Amygdala (tissue), 56 donors: ENCODE measurements around the gene MYRF.

ENCODE experiments used
- DNase-seq, 56 donors: peaks; one replicate each; lab custom pipeline; 2025; lab: John Stamatoyannopoulos, UW

MYRF gene

DNA sequence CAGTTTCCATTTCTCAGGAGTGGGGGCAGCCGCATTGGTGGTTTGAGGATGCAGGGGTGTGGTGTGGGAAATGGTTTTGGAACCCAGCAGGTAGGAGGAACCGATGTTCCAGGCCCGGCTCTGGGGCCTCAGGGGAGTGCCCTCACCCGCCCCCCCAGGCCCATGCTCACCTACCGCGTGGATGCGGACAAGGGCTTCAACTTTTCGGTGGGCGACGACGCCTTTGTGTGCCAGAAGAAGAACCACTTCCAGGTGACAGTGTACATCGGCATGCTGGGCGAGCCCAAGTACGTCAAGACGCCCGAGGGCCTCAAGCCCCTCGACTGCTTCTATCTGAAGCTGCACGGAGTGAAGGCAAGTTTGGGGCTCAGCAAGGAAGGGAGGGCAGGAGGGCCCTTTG is 21.4 kb downstream of the MYRF start:
- no peak for DNase-seq

DNA sequence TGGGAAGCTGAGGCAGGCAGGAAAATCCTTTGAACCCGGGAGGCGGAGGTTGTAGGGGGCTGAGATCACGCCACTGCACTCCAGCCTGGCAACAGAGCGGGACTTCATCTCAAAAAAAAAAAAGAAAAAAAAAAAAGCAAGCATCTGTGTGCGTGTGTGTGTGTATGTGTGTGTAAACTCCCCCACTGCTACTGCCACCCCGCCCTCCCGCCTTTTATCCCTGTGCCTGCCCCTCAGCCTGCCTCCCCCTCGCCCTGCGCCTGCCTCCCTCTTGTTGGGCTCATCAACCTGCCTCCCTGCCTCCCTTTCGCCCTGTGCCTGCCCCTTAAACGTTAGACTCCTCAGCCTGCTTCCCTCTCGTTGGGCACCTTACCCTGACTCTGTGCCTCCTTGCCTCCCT is 22.0 kb downstream of the MYRF start:
- DNase-seq: peak in 1 of 56 donors; percentile 21

DNA sequence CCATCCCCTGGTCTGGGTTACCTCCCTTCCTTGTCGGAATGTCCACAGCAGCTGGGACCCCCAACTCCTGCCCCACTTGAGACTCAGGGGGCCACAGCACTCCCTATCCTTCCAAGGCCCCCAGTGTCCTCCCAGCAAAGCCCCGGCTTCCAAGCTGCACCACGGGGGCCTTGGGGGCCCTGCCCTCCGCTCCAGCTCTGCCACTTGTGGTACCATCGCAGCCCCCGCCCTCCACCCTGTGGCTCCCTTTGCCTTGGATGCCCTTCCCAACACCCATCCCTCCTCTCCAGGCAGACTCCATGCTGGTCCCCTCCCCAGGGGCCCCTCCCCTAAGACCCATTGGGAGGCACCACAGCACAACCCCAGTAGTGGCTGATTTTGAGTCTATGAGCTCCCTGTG is 22.7 kb downstream of the MYRF start:
- no peak for DNase-seq

DNA sequence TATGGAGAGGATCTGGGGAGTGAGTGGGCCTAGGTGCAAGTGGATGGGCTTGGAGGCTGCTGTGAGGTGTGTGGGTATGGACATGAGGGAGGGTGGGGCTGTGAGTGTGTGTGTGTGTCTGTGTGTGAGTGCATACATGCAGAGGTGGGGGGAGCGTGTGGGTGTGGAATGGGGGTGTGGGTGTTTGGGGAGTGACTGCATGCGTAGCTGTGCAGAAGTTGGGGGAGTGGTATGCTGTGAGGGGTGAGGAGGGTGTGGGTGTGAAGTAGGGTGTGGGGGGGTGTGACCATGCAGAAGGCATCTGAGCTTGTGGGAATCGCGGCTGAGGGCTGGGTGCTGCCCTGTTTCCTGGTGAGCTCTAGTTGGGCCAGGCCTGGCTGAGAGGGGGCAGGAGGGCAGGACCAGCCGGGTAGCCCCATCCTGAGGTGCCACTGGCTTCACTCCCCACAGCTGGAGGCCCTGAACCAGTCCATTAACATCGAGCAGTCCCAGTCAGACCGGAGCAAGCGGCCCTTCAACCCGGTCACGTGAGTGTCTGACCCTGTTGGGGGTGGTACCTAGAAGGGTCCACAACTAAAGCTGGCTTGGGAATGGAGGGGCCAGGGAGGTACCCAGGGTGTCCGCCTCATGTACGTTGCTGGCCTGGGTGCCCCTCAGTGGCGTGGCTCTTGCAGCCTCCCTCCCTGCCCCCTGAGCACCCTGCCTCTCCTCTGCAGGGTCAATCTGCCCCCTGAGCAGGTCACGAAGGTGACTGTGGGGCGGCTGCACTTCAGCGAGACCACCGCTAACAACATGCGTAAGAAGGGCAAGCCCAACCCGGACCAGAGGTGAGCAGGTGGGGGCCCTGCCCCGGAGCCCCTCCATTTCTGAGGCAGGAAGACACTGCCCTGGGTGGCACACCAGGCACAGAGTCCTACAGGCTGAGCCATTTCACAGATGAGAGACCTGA is 23.4 kb downstream of the MYRF start:
- DNase-seq: peak in 1 of 56 donors; percentile 20

DNA sequence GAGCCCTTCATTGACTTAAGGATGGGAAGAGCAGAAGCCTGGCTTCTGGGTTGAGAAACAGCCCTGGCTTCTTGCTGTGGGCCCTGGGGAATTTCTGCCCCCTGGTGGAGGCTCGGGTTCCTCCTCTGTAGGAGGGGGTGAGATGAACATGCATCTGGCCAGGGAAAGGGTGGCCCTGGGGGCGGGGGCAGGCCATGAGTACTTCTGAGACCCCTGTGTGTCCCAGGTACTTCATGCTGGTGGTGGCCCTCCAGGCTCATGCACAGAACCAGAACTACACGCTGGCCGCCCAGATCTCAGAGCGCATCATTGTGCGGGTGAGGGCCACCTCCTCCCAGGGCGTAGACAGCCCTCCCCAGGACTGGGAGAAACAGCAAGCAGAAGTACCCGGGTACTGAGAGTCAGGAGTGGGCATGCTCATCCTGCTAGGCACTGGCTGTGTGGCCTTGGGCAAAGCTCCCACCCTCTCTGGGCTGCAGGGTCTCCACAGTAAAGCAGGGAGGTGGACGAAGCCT is 24.2 kb downstream of the MYRF start:
- DNase-seq: peak in 30 of 56 donors; percentile 13 to 74 (median 43)

DNA sequence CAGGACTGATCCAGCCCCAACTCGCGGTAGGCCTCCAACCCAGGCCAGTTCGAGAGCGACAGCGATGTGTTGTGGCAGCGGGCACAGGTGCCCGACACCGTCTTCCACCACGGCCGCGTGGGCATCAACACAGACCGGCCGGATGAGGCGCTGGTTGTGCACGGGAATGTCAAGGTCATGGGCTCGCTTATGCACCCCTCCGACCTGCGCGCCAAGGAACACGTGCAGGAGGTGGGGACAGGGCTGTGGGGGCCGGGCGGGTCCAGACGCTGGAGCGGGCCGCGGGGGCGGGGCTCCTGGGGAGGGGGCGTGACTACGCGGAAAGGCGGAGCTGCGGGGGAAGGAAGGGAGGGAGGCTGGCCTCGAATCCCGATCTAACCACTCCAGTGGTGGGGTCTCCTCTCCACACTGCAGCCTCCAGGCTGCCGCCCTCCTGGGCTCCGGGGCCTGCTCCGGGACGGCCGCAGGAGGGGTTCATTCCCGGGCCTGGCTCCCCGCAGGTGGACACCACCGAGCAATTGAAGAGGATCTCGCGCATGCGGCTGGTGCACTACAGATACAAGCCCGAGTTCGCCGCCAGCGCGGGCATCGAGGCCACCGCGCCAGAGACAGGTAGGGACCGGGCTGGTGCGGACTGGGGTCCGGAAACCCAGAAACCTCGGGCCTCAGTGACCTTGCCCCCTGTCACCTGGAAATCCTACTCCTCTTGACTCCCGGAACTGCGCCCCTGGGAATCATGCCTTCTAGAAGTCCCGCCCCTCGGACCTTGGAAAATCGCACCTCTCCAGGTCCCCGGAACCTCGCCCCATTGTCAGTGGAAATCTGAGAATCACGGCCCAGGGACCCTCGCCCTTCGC is 25.0 kb downstream of the MYRF start:
- peak in 18 of 56 donors; percentile 11 to 52 (median 34) for DNase-seq

DNA sequence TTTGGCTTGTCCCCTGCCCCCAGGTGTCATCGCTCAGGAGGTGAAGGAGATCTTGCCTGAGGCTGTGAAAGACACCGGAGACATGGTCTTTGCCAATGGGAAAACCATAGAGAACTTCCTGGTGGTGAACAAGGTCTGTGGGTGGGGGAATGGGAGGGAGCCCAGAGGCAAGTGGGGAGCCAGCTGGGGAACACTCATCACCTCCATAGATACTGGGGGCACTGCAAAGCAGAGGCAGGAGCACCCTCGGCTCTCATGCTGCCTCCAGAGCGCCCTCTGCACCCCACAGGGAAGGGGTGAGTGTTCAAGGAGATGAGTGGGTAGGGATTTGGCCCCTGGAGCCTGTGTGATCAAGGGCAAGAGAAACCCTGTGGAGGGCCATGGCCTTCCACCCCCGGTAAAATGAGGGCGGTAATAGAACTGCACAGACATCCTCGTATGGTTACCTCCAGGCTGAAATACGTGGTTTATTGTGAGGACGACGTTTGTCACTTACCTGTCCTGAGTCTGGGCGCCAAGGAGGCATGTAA is 26.0 kb downstream of the MYRF start:
- DNase-seq: no peak

DNA sequence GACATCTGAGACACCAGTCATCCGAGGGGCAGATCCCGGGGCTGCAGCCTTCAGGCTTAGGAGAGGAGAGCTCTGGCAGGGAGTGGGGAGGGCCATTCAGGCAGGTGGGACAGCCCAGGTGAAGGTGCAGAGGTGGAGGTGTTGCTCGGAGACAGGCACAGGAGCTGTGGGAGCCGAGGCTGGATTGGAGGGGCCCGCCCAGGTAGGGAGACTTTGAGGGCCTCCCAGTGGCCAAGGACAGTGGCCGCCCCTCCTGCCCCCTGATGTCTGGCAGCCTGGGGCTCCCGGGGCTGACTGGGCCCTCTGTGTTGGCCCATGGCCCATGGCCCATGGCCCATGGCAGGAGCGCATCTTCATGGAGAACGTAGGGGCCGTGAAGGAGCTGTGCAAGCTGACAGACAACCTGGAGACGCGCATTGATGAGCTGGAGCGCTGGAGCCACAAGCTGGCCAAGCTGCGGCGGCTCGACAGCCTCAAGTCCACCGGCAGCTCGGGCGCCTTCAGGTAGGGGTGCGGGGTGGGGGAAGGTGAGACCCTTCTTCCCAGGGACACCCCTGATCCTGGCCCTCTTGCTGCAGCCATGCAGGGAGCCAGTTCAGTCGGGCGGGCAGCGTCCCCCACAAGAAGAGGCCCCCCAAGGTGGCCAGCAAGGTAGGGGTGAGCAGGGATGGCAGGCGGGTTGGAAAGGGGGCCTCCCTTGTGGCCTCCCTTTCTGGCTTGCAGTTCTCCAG is 26.6 kb downstream of the MYRF start:
- DNase-seq: no peak

DNA sequence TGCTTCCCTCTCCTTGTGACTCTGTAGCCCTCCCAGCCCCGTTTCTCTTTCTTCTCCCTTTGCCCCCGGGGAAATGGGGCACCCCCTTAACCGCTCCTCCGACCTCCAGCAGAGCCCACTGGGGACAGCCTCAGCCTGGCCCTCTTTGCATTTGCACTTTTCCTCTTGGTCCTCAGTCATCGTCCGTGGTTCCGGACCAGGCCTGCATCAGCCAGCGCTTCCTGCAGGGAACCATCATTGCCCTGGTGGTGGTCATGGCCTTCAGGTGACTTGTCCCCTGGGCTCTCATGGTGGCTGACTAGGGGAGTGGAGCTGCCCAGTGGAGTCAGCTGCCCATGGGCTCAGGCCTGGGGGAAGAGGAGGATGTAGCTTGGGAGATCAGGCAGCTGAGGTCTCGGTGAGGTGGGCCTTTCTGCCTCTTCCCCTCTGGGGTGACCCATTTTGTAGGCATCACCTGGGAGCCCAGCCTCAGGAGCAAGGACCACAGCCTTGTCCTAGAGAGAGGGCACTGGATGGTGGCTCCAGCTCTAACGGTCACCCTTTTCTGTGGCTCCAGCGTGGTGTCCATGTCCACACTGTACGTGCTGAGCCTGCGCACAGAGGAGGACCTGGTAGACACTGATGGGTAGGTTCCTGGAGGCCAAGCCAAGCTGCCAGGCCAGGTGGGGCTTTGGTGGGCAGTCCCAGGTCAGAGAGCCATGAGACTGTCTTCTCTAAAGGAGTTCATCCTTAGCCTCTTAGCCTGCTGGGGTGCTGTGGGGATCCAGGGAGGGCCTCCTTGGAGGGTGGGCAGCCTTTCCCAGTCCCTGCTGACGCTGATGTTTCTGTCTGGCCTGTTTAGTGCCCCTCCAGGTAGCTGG is 27.5 kb downstream of the MYRF start:
- no peak for DNase-seq

DNA sequence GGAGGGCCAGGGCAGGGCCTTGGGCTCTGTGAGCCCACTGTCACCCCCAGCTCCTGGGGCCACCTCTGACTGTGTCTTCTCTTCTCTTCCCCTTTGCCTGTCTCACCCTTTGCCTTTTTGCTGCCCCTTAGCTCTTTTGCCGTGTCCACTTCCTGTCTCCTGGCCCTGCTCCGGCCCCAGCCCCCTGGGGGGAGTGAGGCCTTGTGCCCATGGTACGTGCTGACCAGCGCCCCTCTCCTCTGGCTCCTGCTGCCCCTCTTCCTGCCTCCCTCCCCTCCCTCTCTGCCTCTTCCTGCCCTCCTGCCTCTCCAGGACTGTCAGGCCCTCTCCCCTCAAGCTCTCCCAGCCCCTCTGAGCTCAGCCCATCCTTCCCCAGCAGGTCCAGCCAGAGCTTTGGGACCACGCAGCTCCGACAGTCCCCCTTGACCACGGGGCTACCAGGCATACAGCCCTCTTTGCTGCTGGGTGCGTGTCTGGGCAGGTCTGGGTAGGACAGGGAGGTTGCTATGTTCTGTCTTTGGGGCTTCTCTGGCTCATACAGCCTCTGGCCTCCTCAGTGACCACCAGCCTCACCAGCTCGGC is 28.2 kb downstream of the MYRF start:
- no peak for DNase-seq

DNA sequence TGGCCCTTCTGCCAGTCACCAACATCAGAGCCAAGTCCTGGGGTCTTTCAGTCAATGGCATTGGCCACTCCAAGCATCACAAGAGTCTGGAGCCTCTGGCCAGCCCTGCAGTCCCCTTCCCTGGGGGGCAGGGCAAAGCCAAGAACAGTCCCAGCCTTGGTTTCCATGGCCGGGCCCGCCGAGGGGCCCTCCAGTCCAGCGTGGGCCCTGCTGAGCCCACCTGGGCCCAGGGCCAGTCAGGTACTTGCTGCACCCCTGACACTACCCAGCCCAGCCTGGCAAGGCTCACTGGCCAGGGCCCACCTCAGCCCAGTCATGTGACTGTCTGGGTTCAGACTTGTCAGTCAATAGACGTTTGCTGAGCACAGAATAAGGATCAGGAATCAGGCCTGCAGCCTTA is 29.1 kb downstream of the MYRF start:
- no peak for DNase-seq

DNA sequence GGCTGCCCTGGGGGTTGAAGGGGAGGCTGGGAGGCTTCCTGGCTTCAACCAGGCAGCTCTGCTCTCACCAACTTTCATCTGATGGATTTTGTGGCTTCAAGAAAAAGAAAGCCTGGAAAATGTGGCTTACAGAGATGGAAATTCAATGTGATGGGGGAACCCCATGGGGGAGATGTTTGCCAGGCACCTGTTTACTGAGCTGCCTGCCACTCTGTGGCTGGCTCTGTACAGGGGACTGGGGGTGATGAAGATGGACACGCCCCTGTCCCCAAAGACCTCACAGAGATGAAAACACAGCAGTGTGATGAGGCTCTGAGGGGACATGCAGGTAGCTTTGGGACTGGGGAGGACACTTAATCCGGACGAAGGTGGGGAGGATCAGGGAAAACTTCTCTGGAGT is 29.9 kb downstream of the MYRF start:
- DNase-seq: no peak

DNA sequence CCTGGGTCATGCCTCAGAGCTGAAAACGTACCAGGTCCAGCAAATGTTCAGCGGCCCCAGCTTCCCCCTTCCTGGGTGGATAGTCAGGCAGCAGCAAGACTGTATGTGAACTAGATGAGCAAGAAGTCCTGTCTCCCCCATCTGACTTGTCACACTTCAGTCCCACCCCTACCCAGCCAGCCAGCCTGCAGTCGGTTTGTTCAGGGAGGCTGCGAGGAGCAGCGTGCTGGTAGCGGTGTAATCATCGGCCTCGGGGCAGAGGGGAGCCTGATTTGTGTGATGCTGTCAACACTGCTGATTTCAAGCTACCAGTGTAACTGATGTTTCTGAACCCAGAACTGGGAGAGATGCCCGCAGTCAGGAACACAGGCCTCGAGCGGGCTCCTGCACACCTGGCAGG is 30.4 kb downstream of the MYRF start:
- no peak for DNase-seq

DNA sequence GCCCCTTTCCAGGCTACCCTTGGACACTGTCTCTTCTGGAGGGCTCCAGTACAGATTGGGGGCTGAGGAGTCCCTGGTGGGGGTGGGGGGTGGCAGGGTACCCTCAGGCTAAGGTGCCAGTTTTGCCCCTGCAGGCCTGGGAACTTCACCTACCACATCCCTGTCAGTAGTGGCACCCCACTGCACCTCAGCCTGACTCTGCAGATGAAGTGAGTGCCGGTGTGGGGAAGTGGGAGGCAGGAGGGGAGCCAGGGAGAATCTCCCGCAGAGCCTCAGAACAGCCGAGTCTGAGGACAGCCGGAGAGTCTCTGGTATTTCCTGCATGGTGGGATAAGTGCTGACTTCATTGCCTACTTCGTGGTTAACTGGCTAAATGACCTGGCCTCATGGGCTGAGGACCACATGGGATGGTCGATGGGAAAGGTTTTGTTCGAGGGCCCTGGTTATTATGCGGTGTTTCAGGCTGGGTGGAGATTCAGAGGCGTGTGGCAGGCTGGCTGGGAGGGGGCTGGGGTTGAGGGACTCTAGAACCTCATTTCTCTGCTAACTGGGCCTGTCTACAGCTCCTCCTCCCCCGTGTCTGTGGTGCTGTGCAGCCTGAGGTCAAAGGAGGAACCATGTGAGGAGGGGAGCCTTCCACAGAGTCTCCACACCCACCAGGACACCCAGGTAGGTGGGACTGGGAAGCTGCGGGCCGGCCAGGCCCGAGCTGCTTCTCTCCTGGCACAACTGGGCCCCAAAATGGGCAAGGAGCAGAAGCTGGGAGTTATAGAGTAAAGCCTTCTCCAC is 31.5 kb downstream of the MYRF start:
- DNase-seq: no peak

DNA sequence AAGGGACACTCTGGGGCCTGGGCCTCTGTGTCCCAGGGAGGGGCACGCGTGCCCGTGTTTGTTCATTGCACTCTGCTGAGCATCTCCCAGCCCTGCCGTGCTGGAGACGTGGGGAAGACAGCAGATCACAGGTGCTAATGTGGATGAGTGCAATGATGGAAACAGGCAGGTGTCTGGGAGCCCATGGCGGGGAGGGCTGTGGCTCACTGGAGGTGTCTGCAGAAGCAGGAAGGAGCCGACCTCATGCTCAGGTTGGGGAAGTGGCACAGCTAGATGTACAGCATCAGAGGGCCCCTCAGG is 32.0 kb downstream of the MYRF start:
- no peak for DNase-seq

DNA sequence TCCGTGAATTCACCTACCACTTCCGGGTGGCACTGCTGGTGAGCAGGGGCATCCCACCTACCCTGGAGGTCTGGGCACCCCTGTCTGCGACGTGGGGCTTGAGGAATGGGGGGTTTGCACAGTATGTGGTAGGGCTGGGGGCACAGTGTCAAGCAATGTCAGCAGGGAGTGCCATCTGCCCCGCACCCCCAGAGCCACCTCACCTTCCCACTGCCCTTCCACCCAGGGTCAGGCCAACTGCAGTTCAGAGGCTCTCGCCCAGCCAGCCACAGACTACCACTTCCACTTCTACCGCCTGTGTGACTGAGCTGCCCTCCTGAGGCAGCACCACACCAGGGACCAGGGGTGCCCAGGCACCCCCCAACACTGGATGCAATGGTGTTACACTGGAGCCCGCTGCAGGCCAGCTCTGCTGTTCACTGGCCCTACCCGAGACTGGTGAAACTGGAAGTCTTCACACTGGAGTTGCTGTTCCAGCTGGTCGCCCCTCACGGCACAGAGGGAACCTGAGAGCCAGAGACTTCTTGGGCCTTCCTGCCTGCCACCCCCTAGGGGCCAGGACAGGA is 33.5 kb downstream of the MYRF start:
- DNase-seq: no peak

DNA sequence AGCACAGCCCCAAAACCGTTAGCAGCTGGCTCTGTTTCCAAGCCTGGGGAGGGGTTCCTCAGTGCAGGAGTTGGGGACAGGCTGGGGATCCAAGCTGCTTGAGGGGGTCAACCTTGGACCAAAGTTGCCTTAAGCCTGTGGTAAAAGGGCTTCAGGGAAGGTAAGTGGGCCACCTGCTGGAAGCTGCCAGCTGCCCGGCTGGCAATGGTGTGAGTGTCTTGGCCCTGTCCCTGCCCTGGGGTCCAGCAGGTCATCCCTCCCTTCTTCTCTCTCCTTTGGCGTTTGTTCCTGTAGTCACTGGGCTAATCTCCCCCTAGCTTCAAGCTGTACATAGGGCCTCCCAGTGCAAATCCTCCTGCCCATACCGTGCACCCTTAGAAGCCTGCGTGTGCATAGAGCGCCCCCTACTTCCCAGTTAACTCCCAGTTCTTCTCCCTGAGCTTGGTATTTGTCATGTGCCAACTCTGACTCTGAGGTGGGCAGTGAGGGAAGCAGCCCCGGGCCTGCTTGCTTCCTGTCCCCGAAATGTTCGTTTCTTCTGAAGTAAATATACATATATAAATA is 35.6 kb downstream of the MYRF start:
- DNase-seq: peak in 42 of 56 donors; percentile 16 to 75 (median 38)
